ENCODE measurements around the gene PTGDR. TPM values are rescaled to one million over a fixed set of nuclear protein-coding genes. Genes with fewer than 3 reads are reported as not detected.

Gene PTGDR
- total RNA-seq = not detected

- Mint-ChIP-seq H3K27me3 (peaks cover 41% of the 10 kb centered on the region), H3K36me3 (ENCODE audit: low read depth) (no peaks in the 10 kb centered on the region), H3K9me3 (ENCODE audit: low read depth) (no peaks in the 10 kb centered on the region), H3K4me1 (peaks cover 20% of the 10 kb centered on the region), H3K4me3 (peak within 1 kb of the TSS; percentile 70), H3K27ac (no peak within 1 kb of the TSS)
- intact Hi-C loops (cut with DNase I, micrococcal nuclease) = loop anchor here in 1 of 2 experiments (10.0 kb wide), 1 partner anchor 203 kb away; the partner anchor contains the start of gene NID2
- peak; percentile 44 for DNase-seq
- ATAC-seq = peak; percentile 74
- ChIA-PET CTCF (interaction anchor here (0.7 kb wide), 1 partner anchor 285 kb away, joined by 3 read pairs; the partner anchor contains the start of gene GPR137C), POLR2A (no interaction called here)
Observed at GRCh38 chr14:52267501-52268278, at the start of gene PTGDR. Gene PTGDR (plus strand): TSS chr14:52267698. CDS start chr14:52267815, 117 bp downstream.

GRCh38 chr14:52219488-52220084 lies 47.9 kb upstream of the PTGDR start:
- ChIA-PET CTCF (interaction anchor here (1.0 to 1.6 kb wide), 2 partner anchors 15 to 53 kb away, joined by 3 to 7 read pairs; no protein-coding TSS in a partner anchor), POLR2A (no interaction called here)
- DNase-seq (no peak), ATAC-seq (no peak)
- intact Hi-C loops (cut with DNase I, micrococcal nuclease) = no loop called here
- Mint-ChIP-seq H3K4me1 (peaks cover 8% of the 10 kb centered on the region), H3K9me3 (ENCODE audit: low read depth) (no peaks in the 10 kb centered on the region), H3K36me3 (ENCODE audit: low read depth) (no peaks in the 10 kb centered on the region), H3K27ac (no peak overlapping the region), H3K4me3 (no peak overlapping the region), H3K27me3 (no peaks in the 10 kb centered on the region)

- Mint-ChIP-seq H3K36me3 (ENCODE audit: low read depth) (no peaks in the 10 kb centered on the region), H3K9me3 (ENCODE audit: low read depth) (no peaks in the 10 kb centered on the region), H3K4me1 (peaks cover 8% of the 10 kb centered on the region), H3K4me3 (peak overlapping the region; percentile 55), H3K27ac (no peak overlapping the region), H3K27me3 (no peaks in the 10 kb centered on the region)
- POLR2A ChIA-PET = no interaction called here
- DNase-seq (peak; percentile 14), ATAC-seq (no peak)
- CTCF ChIA-PET = interaction anchor here (1.2 to 1.6 kb wide), 2 partner anchors 17 to 19 kb away, joined by 3 to 7 read pairs; no protein-coding TSS in a partner anchor
- intact Hi-C loops (cut with DNase I, micrococcal nuclease) = no loop called here
Observed at GRCh38 chr14:52220924-52221811, 46.3 kb upstream of the PTGDR start.

DNA sequence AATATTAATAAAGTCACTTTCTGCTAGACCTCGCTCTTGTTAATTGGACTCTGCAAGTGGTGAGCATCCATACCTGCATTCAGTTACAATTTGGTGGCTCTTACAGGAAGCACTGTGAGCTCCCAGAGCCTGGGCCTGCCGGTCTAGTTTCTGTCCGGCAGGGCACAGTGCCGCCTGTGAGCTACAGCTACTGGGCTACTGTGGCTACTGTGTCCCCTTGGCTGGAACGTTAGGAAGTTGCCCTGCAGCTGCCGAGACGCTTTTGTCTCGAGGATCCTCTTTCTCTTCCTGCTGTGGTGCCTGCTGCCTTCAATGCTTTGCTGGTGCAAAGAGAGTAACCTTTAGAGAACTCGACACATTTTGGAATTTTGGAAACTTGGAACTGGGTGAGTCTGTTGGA lies 44.6 kb upstream of the PTGDR start:
- intact Hi-C loops (cut with DNase I, micrococcal nuclease) = no loop called here
- H3K36me3 Mint-ChIP-seq (ENCODE audit: low read depth) = no peaks in the 10 kb centered on the region
- no peaks in the 10 kb centered on the region for H3K27me3 Mint-ChIP-seq
- ChIA-PET CTCF (no interaction called here), POLR2A (no interaction called here)
- H3K9me3 Mint-ChIP-seq (ENCODE audit: low read depth) = no peaks in the 10 kb centered on the region
- ATAC-seq = no peak
- no peak overlapping the region for H3K4me3 Mint-ChIP-seq
- no peak overlapping the region for H3K27ac Mint-ChIP-seq
- H3K4me1 Mint-ChIP-seq = peaks cover 8% of the 10 kb centered on the region
- DNase-seq = no peak

DNA sequence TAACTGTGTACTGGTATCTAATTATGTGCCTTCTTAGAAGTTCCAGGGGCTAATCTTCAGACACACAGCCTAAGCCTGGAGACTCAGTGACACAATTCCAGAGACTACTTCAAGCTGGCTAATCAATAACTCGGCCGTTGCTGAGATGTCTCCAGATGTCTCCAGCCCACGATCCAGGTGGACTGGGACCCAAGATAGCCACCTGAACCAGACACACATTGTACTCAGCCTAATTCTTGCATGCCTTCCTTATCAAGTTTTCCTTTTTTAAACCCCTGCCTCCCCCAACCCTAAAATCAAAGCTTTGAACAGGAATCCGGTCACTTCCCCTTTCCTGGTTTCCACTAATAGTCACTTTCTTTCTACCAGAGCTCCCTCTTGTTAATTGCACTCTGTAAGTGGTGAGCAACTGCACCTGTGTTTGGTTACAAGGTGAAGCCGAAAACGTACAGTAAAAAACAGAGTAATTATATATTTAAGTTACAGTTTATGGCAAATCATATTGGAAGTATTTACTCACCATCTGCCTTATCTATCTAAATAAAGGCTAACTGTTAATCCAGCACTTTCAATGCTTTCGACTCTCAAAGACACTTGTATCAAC lies 39.8 kb upstream of the PTGDR start:
- DNase-seq = no peak
- POLR2A ChIA-PET = no interaction called here
- Mint-ChIP-seq H3K4me3 (no peak overlapping the region), H3K9me3 (ENCODE audit: low read depth) (no peaks in the 10 kb centered on the region), H3K27ac (no peak overlapping the region), H3K36me3 (ENCODE audit: low read depth) (no peaks in the 10 kb centered on the region), H3K27me3 (no peaks in the 10 kb centered on the region), H3K4me1 (peaks cover 2% of the 10 kb centered on the region)
- CTCF ChIA-PET = no interaction called here
- no peak for ATAC-seq
- intact Hi-C loops (cut with DNase I, micrococcal nuclease) = no loop called here

- intact Hi-C loops (cut with DNase I, micrococcal nuclease) = no loop called here
- H3K27ac Mint-ChIP-seq = no peak overlapping the region
- DNase-seq = no peak
- CTCF ChIA-PET = interaction anchor here (1.0 kb wide), 1 partner anchor 11 kb away, joined by 3 read pairs; no protein-coding TSS in a partner anchor
- no peak for ATAC-seq
- peaks cover 4% of the 10 kb centered on the region for H3K27me3 Mint-ChIP-seq
- no peaks in the 10 kb centered on the region for H3K36me3 Mint-ChIP-seq (ENCODE audit: low read depth)
- H3K4me3 Mint-ChIP-seq = no peak overlapping the region
- POLR2A ChIA-PET = no interaction called here
- no peaks in the 10 kb centered on the region for H3K9me3 Mint-ChIP-seq (ENCODE audit: low read depth)
- H3K4me1 Mint-ChIP-seq = peaks cover 2% of the 10 kb centered on the region
Observed at GRCh38 chr14:52233693-52234092, 33.8 kb upstream of the PTGDR start.

DNA sequence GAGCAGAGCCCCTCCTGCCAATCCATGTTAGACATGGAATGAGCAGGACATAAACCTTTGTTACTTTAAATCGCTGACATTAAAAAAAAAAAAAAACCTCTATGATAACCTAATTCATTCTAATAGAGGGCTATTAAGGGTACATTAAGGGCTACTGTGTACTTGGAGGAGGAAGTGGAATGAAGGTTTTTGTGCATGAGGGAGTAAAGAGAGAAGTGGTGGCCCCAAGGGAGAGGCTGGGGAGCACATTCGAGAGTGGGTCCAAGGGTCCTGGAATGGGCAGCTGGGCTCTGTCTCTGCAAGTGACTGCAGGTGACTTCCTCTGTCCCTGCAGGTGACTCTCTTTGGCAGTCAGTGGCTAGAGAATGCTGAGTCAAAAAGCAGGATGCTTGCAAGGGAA lies 32.1 kb upstream of the PTGDR start:
- Mint-ChIP-seq H3K4me1 (peaks cover 2% of the 10 kb centered on the region), H3K4me3 (no peak overlapping the region), H3K27ac (no peak overlapping the region), H3K27me3 (peaks cover 4% of the 10 kb centered on the region), H3K9me3 (ENCODE audit: low read depth) (no peaks in the 10 kb centered on the region), H3K36me3 (ENCODE audit: low read depth) (no peaks in the 10 kb centered on the region)
- POLR2A ChIA-PET = no interaction called here
- DNase-seq = no peak
- CTCF ChIA-PET = no interaction called here
- intact Hi-C loops (cut with DNase I, micrococcal nuclease) = no loop called here
- ATAC-seq = no peak

GRCh38 chr14:52235866-52236510 lies 31.5 kb upstream of the PTGDR start:
- H3K27ac Mint-ChIP-seq = no peak overlapping the region
- H3K4me1 Mint-ChIP-seq = peaks cover 7% of the 10 kb centered on the region
- H3K9me3 Mint-ChIP-seq (ENCODE audit: low read depth) = no peaks in the 10 kb centered on the region
- no peak overlapping the region for H3K4me3 Mint-ChIP-seq
- CTCF ChIA-PET = interaction anchor here (0.8 kb wide), 1 partner anchor 49 kb away, joined by 3 read pairs; no protein-coding TSS in a partner anchor
- peaks cover 4% of the 10 kb centered on the region for H3K27me3 Mint-ChIP-seq
- DNase-seq (no peak), ATAC-seq (no peak)
- intact Hi-C loops (cut with DNase I, micrococcal nuclease) = no loop called here
- no peaks in the 10 kb centered on the region for H3K36me3 Mint-ChIP-seq (ENCODE audit: low read depth)
- POLR2A ChIA-PET = no interaction called here

DNA sequence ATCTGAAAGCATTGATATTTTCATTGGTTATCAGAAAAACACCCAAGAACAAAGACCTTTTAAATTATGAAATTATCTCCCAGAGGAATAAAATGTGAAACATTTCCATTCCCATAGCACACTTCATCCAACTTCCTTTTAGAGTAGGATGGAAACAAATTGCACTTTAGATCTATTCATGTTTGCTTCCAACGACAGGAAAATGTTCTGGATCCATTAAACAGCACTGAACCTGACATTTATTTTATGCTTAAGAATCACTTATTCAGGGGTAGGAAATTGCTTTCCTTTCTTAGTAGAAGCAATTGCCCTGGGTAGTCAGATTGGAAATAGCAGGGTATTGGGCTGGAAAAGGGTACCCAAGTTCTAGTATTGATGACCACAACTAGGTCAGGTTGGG lies 28.8 kb upstream of the PTGDR start:
- no peaks in the 10 kb centered on the region for H3K9me3 Mint-ChIP-seq (ENCODE audit: low read depth)

GRCh38 chr14:52240623-52241022 lies 26.9 kb upstream of the PTGDR start:
- ChIA-PET CTCF (interaction anchor here (0.7 kb wide), 1 partner anchor 19 kb away, joined by 3 read pairs; no protein-coding TSS in a partner anchor), POLR2A (no interaction called here)
- intact Hi-C loops (cut with DNase I, micrococcal nuclease) = no loop called here
- Mint-ChIP-seq H3K9me3 (ENCODE audit: low read depth) (no peaks in the 10 kb centered on the region), H3K36me3 (ENCODE audit: low read depth) (no peaks in the 10 kb centered on the region), H3K4me3 (no peak overlapping the region), H3K4me1 (peaks cover 7% of the 10 kb centered on the region), H3K27ac (no peak overlapping the region), H3K27me3 (peaks cover 1% of the 10 kb centered on the region)
- ATAC-seq (no peak), DNase-seq (no peak)

More for the DNA sequence above, 28.8 kb upstream of the PTGDR start:
- H3K36me3 Mint-ChIP-seq (ENCODE audit: low read depth) = no peaks in the 10 kb centered on the region
- H3K4me1 Mint-ChIP-seq = peaks cover 7% of the 10 kb centered on the region
- POLR2A ChIA-PET = no interaction called here
- no peak overlapping the region for H3K27ac Mint-ChIP-seq
- ATAC-seq = no peak
- no peak for DNase-seq
- intact Hi-C loops (cut with DNase I, micrococcal nuclease) = no loop called here
- H3K4me3 Mint-ChIP-seq = no peak overlapping the region
- H3K27me3 Mint-ChIP-seq = peaks cover 4% of the 10 kb centered on the region
- CTCF ChIA-PET = no interaction called here

Data from activated CD4-positive, alpha-beta T cell treated with anti-CD3 and anti-CD28 coated beads for 36 hours (primary cell).